ENCODE data around the gene JPH3.
"Not testable (repeated sequence)": the region's sequence is repeated elsewhere in the genome, so short reads cannot be mapped to it uniquely, and the experiment has no call there.

JPH3 gene

DNA sequence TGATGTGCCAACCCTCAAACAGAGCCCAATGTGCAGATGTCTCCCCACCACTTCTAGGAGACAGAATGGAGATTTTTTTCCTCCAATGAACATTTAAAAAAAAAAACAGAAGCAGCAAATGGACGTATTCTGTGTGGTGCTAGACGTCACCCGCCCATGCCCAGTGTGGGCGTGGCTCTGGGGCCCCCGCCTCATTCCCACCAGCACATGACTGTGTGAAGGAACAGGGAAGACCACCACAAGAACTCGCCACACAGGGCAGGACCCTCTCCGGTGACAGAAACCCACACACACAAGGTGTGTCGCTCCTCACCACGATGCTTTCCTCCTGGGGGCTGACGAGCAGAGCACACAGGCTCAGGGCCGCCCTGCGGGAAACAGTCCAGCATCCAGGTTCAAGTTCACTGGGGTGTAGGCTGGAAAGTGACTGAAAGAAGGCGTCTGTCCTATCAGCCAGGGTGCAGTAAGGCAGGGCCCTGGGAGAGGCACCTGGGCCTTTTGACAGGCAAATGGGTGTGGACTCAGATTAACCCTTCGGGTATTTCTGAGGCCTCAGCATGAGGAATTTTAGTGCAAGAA lies 110.0 kb downstream of the JPH3 start:
- no peak overlapping the region for H3K4me3 ChIP-seq (ENCODE audit: low read depth, low read length)
- peaks cover 10% of the 10 kb centered on the region for H3K36me3 ChIP-seq (replicated peaks)
- H3K27me3 ChIP-seq (replicated peaks): no peaks in the 10 kb centered on the region
- H3K27ac ChIP-seq: no peak overlapping the region
- TF ChIP-seq, protein P1, sequence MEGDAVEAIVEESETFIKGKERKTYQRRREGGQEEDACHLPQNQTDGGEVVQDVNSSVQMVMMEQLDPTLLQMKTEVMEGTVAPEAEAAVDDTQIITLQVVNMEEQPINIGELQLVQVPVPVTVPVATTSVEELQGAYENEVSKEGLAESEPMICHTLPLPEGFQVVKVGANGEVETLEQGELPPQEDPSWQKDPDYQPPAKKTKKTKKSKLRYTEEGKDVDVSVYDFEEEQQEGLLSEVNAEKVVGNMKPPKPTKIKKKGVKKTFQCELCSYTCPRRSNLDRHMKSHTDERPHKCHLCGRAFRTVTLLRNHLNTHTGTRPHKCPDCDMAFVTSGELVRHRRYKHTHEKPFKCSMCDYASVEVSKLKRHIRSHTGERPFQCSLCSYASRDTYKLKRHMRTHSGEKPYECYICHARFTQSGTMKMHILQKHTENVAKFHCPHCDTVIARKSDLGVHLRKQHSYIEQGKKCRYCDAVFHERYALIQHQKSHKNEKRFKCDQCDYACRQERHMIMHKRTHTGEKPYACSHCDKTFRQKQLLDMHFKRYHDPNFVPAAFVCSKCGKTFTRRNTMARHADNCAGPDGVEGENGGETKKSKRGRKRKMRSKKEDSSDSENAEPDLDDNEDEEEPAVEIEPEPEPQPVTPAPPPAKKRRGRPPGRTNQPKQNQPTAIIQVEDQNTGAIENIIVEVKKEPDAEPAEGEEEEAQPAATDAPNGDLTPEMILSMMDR (IDR thresholded peaks at IDR 0.05; ENCODE audit: low read depth, low read length, missing control alignments): no peak
- DNase-seq: no peak
- in situ Hi-C loops (cut with HindIII; ENCODE audit: low pct_ligation_motif_present, low sequenced_read_pairs): no loop called here

DNA sequence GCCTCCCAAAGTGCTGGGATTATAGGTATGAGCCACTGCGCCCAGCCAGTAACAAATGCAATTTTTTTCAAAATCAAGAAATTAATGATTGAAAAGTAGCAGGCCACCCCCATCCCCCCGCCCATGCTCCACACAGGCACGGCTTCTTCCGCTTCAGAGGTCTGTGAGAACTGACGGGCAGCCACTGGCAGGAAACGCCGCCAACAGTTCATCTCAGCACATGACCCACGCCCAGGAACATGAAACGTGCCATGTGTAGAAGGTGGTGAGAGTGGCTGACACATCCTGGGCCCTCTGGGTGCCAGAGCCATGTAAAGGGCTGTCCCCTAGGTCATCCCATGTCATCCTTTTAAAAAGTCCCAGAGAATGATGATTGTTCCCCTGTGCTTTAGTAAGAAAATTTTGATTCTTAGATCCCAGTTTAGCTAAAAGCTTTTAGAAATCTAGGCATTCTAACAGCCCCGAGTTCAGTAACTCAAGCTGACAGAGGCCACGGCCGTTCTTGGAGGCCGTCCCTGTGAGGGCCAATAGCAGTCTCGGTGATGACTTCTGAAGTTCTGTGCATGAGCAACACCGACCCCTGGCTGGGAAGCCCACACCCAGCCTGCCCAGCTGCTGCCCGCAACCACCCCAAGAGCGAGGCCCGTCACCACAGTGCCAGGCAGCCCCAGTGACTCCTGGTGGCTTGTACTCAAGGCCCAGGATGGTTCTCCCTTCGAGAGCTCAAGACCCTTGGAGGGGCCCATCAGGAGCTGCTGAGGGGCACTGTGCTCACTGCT lies 111.3 kb downstream of the JPH3 start:
- Histone ChIP-seq H3K4me3 (ENCODE audit: low read depth, low read length) (no peak overlapping the region), H3K27me3 (replicated peaks) (no peaks in the 10 kb centered on the region), H3K27ac (no peak overlapping the region), H3K36me3 (replicated peaks) (peaks cover 5% of the 10 kb centered on the region)
- TF ChIP-seq, protein P1 (IDR thresholded peaks at IDR 0.05; ENCODE audit: low read depth, low read length, missing control alignments): no peak
- in situ Hi-C loops (cut with HindIII; ENCODE audit: low pct_ligation_motif_present, low sequenced_read_pairs): no loop called here
- DNase-seq: no peak

DNA sequence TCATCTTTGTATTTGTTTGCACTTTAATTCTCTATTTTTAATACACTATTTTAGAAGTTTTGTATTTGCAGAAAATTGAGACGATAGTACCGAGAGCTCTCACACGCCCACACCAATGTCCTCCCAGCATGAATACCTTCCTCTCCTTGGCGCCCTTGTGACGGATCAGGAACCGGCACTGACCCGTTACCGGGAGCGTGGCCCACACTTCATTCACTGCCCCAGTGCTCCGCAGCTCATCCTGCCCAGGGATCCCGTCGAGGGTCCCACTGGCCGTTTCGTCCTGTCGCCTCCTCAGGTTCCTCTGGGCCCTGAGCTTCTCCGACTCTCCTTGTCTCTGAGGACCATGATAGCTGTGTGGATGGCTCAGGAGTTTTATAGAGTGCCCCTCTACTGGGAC lies 112.9 kb downstream of the JPH3 start:
- H3K4me3 ChIP-seq (ENCODE audit: low read depth, low read length): no peak overlapping the region
- TF ChIP-seq, protein P1 (IDR thresholded peaks at IDR 0.05; ENCODE audit: low read depth, low read length, missing control alignments): no peak
- DNase-seq: no peak
- H3K27me3 ChIP-seq (replicated peaks): no peaks in the 10 kb centered on the region
- no peak overlapping the region for H3K27ac ChIP-seq
- H3K36me3 ChIP-seq (replicated peaks): peaks cover 6% of the 10 kb centered on the region
- in situ Hi-C loops (cut with HindIII; ENCODE audit: low pct_ligation_motif_present, low sequenced_read_pairs): no loop called here

DNA sequence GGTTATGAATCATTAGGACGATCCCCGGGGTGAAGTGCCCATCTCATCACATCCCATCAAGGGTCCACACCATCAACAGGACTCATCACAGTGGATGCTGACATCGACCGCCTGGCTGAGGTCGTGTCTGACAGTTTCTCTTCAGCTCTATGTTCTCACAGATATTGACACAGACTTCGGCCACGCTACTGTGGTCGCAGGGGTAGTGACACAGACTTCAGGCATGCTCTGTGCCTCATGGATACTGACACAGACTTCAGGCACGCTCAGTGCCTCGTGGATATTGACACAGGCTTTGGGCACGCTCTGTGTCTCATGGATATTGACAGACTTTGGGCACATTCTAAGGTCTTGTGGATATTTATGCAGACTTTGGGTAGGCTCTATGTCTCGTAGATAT lies 113.3 kb downstream of the JPH3 start:
- Histone ChIP-seq H3K27ac (no peak overlapping the region), H3K4me3 (ENCODE audit: low read depth, low read length) (no peak overlapping the region), H3K27me3 (replicated peaks) (no peaks in the 10 kb centered on the region), H3K36me3 (replicated peaks) (peaks cover 7% of the 10 kb centered on the region)
- TF ChIP-seq, protein P1 (IDR thresholded peaks at IDR 0.05; ENCODE audit: low read depth, low read length, missing control alignments): no peak
- in situ Hi-C loops (cut with HindIII; ENCODE audit: low pct_ligation_motif_present, low sequenced_read_pairs): no loop called here
- peak; percentile 76 for DNase-seq

DNA sequence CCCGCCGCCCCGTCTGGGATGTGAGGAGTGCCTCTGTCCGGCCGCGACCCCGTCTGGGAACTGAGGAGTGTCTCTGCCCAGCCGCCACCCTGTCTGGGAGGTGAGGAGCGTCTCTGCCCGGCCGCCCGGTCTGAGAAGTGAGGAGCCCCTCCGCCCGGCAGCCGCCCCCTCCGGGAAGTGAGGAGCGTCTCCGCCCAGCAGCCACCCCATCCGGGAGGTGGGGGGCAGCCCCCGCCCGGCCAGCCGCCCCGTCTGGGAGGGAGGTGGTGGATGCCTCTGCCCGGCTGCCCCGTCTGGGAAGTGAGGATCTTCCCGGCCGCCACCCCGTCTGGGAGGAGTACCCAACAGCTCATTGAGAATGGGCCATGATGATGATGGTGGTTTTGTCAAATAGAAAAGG lies 116.5 kb downstream of the JPH3 start:
- not testable (repeated sequence) for H3K27ac ChIP-seq; H3K36me3 ChIP-seq (replicated peaks); DNase-seq

DNA sequence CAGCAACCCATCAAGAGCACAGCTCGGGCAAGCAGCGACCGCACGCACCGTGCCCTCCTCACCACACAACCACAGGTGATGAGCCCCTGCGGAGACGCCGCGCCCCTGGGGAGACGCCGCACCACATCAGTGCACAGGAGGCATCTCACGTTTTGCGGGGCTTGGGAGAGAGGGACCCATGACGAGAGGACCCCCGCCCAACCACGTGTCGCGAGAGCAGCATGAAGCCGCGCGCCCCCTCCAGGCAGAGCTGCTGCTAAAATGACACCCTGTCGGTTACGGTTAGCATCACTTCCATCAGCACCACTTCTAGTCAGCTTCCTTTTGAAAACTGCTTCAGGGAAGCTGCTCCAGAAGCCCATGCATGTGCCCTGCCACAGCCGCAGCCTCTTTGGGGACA lies 118.1 kb downstream of the JPH3 start:
- Histone ChIP-seq H3K27ac (no peak overlapping the region), H3K27me3 (replicated peaks) (no peaks in the 10 kb centered on the region), H3K36me3 (replicated peaks) (peaks cover 7% of the 10 kb centered on the region), H3K4me3 (ENCODE audit: low read depth, low read length) (no peak overlapping the region)
- TF ChIP-seq, protein P1 (IDR thresholded peaks at IDR 0.05; ENCODE audit: low read depth, low read length, missing control alignments): no peak
- in situ Hi-C loops (cut with HindIII; ENCODE audit: low pct_ligation_motif_present, low sequenced_read_pairs): no loop called here
- no peak for DNase-seq

More for the DNA sequence above, 116.5 kb downstream of the JPH3 start:
- H3K27me3 ChIP-seq (replicated peaks); in situ Hi-C loops (cut with HindIII; ENCODE audit: low pct_ligation_motif_present, low sequenced_read_pairs); H3K4me3 ChIP-seq (ENCODE audit: low read depth, low read length): not testable (repeated sequence)

All from brain microvascular endothelial cell (primary cell).